Adipose tissue (tissue), 3 donors: ENCODE results near the gene GALK1. TPM values are rescaled to one million over a fixed set of nuclear protein-coding genes. Genes with fewer than 3 reads are reported as not detected.
"Not testable (repeated sequence)": the region's sequence is repeated elsewhere in the genome, so short reads cannot be mapped to it uniquely, and the experiment has no call there.

Experiments
- H3K27ac ChIP-seq: one replicate; pipeline ENCODE4 v1.5.1; 2013; ENCODE audit warnings: low read depth, low read length
- WGBS, 3 donors: extraction: QIAGEN DNeasy Blood & Tissue Kit; methylation state at CpG; one replicate each; pipeline ENCODE4 v1.1.7; 2013; 5-methylcytosine and 5-hydroxymethylcytosine counted together
- polyA plus RNA-seq, 3 donors: library from polyadenylated mRNA; stranded (reverse); fragments of 200-250 nt; gene quantifications; one replicate each; pipeline ENCODE4 v1.2.3, GENCODE V29; 2013
- donor health status: healthy with polysubstance abuse.
- donor health status: Bipolar disorder and iron deficiency.
- donor health status: healthy.

GALK1 gene
- polyA plus RNA-seq, 3 donors, result 28.9 to 32.0 (median 29.0) TPM

DNA sequence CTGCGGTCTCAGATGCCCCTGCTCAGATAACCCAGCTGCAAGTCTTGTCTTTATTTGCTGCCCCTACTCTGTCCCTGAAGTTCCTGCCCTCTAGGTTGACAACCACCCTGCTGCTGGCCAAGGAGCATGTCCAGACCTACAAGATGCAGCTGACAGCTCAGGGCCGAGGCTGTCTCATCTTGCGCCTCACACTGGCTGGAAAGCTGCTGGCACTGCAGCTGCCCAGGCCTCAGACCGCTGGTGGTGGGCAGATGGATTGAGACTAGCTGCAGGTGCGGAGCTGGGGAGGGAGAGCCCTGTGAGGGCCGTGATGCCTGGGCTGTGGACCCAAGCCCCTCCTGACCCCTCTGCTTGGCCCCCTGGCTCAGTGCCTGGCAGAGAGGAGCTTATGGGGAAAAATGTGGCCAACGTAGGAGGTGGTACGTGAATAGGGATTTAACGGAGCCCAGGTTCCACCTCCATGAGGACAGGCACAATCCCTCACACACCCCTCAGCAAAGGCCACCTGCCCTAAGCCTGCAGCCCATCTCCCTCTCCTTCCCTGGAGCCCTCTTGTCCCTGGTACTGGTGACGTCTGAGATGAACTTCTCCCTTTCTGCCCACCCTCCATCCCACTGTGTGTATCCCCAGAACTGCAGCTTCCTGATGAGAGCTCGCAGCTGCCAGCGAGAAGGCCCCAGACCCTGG lies 8.3 kb upstream of the GALK1 start:
- 86 to 96% (median 89%) methylated on average over 11 to 12 of the region's 12 CpGs for WGBS, 3 donors
- H3K27ac ChIP-seq, result no peak overlapping the region

DNA sequence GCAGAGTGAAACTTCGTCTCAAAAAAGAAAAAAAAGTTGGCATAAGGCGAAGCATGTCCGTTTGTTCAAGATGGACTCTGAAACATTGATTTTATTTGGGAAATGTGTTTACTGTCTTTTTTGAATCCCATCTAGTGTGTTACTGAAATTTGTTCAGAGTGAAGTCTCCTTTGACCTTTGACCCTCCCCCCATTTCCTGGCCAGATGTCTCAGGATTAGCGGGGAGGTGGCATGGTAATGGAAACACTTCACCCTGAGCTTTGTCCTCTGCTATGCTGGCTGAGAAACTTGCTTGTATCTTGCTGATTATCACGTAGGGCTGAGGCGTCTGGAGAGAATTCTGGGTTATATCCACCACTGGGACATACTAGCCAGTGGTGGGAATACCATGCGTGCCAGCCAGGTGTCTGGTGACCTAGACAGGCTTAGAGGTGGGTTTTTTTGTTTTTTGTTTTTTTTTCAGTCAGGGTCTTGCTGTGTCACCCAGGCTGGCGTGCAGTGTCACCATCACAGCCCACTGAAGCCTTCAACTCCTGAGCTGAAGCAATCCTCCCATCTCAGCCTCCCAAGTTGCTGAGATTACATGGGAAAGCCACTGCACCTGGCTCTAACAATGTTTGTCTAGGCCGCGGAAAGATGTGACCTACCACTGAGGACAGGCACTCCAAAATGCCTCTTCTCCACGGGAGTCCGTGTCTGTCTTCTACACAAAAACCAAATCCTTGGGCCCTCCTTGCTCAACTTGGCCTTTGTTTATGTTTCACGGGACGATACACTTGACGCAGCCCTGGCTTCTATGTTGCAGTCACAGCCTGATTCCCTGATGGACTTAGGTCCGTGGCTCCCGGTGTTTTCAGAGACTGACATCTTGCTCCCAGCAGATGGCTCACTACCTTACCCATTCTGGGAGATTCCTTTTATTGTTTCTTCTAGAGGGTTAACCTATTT lies 6.6 kb upstream of the GALK1 start:
- no peak overlapping the region for H3K27ac ChIP-seq
- WGBS, 3 donors, result 45 to 77% (median 72%) methylated on average over 17 of the region's 17 CpGs

DNA sequence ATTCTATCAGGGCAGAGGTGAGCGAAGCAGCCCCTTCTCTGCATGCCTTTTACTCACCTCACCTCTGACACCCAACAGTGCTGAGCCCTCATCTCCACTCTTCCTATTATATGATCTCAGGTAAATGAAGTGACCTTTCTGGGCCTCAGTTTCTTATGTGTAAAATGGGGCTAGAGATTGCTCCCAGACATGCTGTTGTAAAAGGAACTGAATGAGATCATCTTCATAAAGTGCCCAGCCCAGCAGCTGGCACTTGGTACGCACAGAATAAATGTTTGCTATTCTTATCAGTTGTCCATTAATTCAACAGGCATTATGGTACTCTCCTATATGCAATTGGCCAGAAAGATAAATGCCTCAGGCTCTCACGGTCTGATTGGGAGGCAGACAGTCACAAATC lies 4.5 kb upstream of the GALK1 start:
- no peak overlapping the region for H3K27ac ChIP-seq

DNA sequence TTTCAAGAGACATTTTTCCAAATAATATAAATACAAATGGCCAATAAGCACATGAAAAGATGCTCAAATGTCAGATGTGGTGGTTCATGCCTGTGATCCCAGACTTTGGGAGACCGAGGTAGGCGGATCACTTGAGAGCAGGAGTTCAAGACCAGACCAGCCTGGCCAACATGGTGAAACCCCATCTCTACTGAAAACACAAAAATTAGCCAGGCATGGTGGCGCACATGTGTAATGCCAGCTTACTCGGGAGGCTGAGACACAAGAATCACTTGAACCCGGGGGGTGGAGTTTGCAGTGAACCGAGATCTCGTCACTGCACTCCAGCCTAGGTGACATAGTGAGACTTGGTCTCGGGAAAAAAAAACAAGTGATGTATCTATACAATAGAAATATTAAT lies 2.9 kb upstream of the GALK1 start:
- H3K27ac ChIP-seq, result no peak overlapping the region
- 92 to 96% (median 93%) methylated on average over 8 of the region's 8 CpGs for WGBS, 3 donors

More for the DNA sequence above, 4.5 kb upstream of the GALK1 start:
- 46 to 85% (median 84%) methylated on average over 3 of the region's 3 CpGs for WGBS, 3 donors

DNA sequence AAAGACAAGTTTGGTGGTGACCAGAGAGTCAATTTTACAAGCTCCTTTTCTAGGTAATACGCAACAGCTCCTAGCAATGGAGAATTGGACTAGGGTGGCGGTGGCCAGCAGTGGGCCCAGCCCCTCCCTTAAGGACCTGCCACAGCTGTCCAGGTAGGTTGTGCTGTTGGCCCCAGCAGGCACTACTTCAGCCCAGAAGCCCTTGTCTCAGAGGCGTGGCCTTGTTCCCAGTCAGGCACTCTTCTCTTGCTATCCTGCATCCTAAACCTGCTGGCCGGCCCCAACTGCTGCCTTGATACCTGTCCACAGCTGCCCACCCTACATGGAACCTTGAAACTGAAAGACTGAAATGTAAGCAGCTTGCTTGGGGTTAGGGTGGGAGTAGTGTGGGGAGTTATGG lies 989 bp upstream of the GALK1 start:
- 80 to 94% (median 92%) methylated on average over 4 of the region's 4 CpGs for WGBS, 3 donors

DNA sequence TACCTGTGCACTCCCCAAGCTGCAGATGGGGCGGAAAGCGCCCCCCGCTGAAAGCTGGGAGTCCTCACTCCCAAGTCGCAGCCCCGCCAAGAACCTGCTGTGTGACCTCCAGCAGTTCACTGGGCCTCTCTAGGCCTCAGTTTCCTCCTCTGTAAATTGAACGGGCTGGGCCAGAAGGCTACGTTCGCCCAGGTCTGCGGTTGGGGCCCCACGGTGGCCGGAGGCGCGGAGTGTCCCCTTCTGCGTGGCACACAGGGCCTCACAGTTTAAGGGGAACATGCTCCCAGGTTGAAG lies 628 bp downstream of the GALK1 start:
- no peak overlapping the region for H3K27ac ChIP-seq
- WGBS, 3 donors, result 7 to 16% (median 12%) methylated on average over 14 of the region's 14 CpGs

More for the DNA sequence above, 989 bp upstream of the GALK1 start:
- no peak overlapping the region for H3K27ac ChIP-seq

DNA sequence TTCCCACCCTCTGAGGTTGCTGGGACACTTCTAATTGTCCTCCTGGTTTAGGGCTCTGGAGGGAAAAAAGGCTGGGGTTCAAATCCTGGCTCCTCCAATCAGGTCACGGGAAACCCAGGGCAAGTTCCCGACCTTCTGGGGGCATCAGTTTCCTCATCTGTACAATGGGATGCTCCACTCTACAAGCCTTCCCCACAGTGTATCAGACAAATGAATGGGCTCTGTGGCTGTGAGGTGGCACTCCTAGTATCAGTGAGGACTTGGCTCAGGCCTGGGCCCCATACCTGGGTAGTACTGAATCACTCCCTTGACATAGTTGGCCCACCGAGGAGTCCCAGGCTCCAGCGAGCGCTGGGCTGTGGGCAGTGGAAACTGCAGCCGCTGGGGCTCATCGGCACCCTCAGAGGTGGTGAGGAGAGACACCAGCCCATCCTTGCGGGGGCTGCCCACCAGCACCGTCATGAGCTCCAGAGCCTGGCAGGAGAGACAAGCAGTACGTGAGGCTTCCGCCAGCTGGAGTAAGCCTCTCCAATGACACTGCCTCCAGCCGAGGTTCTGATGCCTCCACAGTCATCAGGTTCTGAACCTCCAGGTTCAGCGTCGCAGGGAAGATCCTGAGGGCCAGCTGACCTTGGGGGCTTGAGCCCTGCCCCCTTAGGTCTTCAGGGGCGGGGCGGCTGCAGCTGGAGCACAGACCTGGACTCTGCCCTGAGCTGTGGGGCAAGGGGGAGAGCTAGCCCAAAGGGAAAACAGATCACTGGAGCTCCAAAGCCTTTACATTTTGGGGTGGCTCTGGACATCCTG lies 1.2 kb downstream of the GALK1 start:
- no peak overlapping the region for H3K27ac ChIP-seq
- WGBS, 3 donors, result 65 to 73% (median 72%) methylated on average over 16 of the region's 16 CpGs

DNA sequence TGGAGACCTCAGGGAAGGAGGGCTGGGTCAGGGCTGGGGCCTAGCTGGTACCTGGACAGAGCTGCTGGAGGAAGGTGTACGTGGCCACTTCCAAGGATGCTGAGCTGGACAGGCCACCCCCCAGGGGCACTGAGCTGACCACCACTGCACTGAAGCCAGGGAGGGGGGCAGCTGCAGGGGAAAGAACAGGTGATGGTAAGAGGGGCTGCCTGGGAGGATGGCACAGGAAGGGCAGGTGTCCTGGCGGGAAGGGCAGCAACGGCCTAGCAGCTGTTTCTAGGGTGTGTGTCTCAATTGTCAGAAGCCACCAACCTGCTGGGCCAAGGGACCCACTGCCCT lies 1.8 kb downstream of the GALK1 start:
- H3K27ac ChIP-seq, result no peak overlapping the region
- WGBS, 3 donors, result 79 to 95% (median 95%) methylated on average over 3 of the region's 3 CpGs

DNA sequence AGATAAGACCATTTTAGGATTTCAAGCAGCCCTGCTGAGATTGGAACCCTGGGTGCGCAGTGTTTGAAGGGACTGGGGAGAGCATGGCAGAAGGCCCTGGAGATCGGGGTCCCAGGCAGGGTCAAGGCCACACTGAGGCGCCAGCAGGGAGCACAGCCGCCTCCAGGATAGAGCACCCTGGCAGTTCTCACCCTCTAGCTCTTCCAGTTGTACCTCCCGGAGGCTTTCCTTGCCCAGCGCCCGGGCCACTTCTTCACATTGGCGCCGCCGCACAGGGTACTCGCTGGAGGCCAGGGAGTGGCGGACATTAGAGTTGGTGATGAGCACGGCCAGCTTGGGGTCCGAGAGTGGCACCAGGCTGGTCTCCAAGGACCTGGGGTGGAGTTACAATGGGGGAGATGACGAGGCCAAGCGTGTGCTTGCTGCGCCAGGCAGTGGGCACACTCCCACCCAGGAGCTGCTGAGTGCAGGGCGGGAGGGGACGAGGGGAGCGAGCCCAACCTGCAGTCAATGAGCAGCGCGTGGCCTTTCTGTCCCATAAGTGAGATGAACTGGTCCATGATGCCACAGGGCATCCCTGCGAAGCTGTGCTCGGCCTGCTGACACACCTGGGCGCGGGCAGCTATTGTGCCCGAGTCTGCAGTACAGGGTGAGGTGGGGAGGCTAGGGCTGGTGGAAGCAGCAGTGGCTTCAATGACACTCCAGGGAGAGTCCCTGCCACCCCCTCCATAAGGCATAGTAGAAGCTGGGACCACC lies 2.3 kb downstream of the GALK1 start:
- H3K27ac ChIP-seq, result no peak overlapping the region
- 93 to 97% (median 97%) methylated on average over 27 of the region's 27 CpGs for WGBS, 3 donors

DNA sequence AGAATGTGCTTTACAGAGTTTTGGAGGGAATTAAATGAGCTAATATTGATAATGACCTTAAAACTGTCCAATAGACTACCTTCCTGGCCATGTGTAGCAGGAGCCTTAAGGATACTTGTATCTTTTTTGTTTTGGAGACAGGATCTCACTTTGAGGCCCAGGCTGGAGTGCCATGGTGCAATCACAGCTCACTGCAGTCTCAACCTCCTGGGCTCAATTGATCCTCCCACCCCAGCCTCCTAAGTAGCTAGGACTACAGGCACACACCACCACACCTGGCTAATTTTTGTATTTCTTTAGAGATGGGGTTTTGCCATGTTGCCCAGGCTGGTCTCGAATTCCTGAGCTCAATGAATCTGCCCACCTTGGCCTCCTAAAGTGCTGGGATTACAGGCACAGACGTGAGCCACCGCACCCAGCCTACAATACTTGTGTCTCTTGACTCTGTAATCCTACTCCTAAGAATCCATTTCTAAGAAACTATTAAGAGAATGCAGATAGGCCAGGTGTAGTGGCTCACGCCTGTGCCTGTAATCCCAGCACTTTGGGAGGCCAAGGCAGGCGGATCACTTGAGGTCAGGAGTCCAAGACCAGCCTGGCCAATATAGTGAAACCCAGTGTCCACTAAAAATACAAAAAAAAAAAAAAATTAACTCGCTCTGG lies 4.9 kb downstream of the GALK1 start:
- H3K27ac ChIP-seq, result not testable (repeated sequence)

DNA sequence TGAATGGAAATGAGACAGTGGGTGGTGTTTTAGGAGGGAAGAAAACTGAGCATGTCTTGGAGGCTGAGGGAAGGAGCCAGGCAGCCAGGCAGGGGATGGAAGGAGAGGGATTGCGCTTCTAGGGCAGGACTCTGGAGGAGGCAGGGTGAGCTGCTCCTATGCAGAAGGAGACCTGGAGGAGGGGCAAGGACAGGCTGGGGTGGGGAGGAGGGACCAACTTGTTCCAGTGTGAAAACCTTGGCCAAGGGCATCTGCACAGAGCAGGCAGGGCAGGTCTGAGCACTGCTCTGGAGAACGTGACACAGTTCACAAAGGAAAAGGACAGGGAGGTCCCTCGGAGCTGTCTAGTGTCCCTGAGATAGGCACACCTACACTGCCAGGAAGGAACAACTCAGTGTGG lies 5.5 kb downstream of the GALK1 start:
- H3K27ac ChIP-seq, result no peak overlapping the region

More for the DNA sequence above, 4.9 kb downstream of the GALK1 start:
- WGBS, 3 donors, result 97 to 98% (median 97%) methylated on average over 6 of the region's 6 CpGs

DNA sequence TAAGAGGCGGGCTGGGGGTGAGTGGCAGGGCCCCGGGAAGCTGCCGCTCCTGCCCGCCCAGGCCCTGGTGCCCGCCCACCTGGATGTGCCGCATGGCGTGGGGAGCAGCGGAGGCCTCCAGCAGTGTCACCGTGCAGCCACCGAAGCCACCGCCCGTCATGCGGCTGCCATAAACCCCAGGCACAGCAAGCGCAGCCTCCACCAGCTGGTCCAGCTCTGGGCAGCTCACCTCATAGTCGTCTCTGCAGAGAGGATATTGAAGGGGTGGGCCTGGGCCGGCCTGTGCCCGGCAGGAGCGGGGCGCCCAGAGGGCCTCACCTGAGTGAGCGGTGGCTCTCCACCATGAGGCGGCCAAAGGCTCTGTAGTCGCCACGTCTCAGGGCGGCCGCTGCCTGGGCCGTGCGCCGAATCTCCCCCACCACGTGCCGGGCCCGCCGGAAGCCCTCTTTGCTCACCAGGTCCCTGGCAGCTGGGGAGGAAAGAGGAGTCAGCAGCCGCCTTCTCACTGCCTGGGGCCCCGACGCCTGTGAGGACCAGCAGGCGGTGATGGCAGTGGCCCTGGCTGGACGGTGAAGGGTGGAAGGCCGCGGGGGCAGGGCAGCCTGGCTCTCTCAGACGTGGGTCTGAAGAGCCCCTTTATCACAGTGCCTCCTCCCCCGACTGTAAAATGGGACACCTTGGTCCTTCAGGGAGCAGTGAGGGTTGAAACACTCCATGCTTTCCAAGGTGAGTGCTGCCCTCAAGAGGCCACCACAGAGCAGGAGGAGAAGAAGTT lies 6.7 kb downstream of the GALK1 start:
- no peak overlapping the region for H3K27ac ChIP-seq
- 91 to 94% (median 92%) methylated on average over 41 of the region's 41 CpGs for WGBS, 3 donors

More for the DNA sequence above, 5.5 kb downstream of the GALK1 start:
- 56 to 85% (median 83%) methylated on average over 3 of the region's 3 CpGs for WGBS, 3 donors

DNA sequence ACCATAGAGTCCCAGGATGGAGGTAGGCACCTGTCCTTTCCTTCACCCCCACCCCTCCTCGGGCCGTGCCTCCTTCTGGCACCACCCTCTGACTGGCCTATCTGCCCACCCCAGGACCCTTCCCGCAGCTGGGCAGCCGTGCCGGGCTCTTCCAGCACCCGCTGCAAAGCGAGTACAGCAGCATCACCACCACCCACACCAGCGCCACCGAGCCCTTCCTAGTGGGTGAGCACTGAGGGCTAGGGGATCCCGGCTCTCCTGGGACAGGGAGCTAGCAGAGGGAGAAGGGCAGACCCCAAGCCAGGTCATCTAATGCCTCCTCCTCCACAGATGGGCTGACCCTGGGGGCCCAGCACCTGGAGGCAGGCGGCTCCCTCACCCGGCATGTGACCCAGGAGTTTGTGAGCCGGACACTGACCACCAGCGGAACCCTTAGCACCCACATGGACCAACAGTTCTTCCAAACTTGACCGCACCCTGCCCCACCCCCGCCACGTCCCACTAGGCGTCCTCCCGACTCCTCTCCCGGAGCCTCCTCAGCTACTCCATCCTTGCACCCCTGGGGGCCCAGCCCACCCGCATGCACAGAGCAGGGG lies 7.8 kb downstream of the GALK1 start:
- 91 to 93% (median 92%) methylated on average over 20 to 21 of the region's 21 CpGs for WGBS, 3 donors
- H3K27ac ChIP-seq, result no peak overlapping the region

DNA sequence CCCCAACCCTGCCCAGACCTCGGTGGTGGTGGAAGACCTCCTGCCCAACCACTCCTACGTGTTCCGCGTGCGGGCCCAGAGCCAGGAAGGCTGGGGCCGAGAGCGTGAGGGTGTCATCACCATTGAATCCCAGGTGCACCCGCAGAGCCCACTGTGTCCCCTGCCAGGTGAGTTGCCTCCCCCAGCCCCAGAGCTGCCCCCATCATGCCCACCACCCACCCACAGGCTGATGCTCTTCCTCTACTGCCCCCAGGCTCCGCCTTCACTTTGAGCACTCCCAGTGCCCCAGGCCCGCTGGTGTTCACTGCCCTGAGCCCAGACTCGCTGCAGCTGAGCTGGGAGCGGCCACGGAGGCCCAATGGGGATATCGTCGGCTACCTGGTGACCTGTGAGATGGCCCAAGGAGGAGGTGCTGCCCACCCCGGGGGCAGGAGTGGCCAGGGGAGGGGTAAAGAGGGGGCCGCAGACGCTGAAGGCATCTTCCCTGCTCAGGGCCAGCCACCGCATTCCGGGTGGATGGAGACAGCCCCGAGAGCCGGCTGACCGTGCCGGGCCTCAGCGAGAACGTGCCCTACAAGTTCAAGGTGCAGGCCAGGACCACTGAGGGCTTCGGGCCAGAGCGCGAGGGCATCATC lies 8.4 kb downstream of the GALK1 start:
- no peak overlapping the region for H3K27ac ChIP-seq
- 91 to 94% (median 94%) methylated on average over 27 to 28 of the region's 29 CpGs for WGBS, 3 donors

DNA sequence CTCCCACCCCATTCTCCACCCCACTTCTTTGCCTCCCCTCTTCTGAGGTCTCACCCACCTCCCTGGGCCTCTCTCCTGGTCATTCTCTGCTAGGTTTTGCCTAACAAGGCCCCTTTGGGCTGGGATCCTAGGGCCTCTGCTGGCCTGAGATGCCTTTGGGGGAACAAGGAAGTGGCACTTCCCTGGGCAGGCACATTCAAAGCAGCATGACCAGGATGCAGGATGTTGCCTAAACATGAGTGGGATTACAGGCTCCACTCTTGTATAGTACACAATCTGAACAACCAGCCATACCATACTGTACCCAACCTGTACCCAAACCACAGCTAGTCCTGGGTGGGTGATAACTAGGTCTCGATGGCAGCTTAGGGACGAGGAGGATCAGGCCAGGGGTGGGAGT lies 9.0 kb downstream of the GALK1 start:
- no peak overlapping the region for H3K27ac ChIP-seq

DNA sequence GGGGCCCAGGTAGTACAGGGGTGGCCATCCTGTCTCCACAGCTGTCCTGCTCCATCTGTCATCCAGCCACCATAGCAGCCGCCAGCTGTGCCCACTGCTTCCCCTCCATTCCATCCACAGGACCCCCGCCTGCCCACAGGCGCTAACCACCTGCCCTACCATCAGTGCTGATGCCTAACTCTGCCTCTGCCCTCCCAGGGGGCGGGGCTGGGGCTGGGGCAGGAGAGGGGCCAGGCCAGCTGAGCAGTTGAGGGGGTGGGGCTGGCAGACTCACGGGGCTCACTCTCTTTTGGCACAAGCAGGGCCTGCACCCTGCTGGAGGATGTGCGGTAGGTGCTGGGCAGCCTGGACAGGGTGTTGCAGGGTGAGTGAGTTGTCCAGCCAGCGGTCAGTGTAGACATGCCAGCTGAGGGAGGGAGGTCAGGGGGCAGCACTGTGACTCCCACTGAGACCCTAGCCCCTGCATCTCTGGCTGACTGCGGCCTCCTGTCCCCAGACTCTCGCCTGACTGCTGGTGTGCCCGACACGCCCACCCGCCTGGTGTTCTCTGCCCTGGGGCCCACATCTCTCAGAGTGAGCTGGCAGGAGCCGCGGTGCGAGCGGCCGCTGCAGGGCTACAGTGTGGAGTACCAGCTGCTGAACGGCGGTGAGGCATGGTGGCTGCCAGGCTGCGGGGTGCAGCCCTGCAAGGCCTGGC lies 9.6 kb downstream of the GALK1 start:
- 82 to 87% (median 87%) methylated on average over 20 of the region's 20 CpGs for WGBS, 3 donors
- H3K27ac ChIP-seq, result no peak overlapping the region

More for the DNA sequence above, 9.0 kb downstream of the GALK1 start:
- 95 to 97% (median 96%) methylated on average over 2 of the region's 2 CpGs for WGBS, 3 donors
